Stimulated activated naive CD8-positive, alpha-beta T cell treated with anti-CD3 and anti-CD28 coated beads, Interleukin-15, amount 100 ng/mL, for 72 hours (primary cell): ENCODE results near the gene CRADD.

ENCODE experiments used
- ATAC-seq: fragments of 150-1000 bp; cut with Tn5 transposase; 2 replicates; pipeline ENCODE4 v1.10.0; 2021; ENCODE audit warnings: mild to moderate bottlenecking, moderate library complexity
- DNase-seq, 2 donors: peaks; one replicate each; pipeline ENCODE4 v3.0.0; 2021 to 2022
- H3K27ac Mint-ChIP-seq, 2 donors: one replicate each; pipeline ENCODE4 v1.8.0; 2022; ENCODE audit warnings: mild to moderate bottlenecking in 2 of 2, mixed read lengths in 2 of 2, moderate library complexity in 2 of 2
- H3K27me3 Mint-ChIP-seq: one replicate; pipeline ENCODE4 v1.8.0; 2022; ENCODE audit warnings: mixed read lengths
- H3K4me1 Mint-ChIP-seq: one replicate; pipeline ENCODE4 v1.8.0; 2022; ENCODE audit warnings: mild to moderate bottlenecking, mixed read lengths
- H3K4me3 Mint-ChIP-seq, 2 donors: one replicate each; pipeline ENCODE4 v1.8.0; 2022; ENCODE audit warnings: mild to moderate bottlenecking in 2 of 2, mixed read lengths in 2 of 2, moderate library complexity in 1 of 2
- H3K9me3 Mint-ChIP-seq, 2 donors: one replicate each; pipeline ENCODE4 v1.8.0; 2022; ENCODE audit warnings: mixed read lengths in 2 of 2

The CRADD gene

DNA sequence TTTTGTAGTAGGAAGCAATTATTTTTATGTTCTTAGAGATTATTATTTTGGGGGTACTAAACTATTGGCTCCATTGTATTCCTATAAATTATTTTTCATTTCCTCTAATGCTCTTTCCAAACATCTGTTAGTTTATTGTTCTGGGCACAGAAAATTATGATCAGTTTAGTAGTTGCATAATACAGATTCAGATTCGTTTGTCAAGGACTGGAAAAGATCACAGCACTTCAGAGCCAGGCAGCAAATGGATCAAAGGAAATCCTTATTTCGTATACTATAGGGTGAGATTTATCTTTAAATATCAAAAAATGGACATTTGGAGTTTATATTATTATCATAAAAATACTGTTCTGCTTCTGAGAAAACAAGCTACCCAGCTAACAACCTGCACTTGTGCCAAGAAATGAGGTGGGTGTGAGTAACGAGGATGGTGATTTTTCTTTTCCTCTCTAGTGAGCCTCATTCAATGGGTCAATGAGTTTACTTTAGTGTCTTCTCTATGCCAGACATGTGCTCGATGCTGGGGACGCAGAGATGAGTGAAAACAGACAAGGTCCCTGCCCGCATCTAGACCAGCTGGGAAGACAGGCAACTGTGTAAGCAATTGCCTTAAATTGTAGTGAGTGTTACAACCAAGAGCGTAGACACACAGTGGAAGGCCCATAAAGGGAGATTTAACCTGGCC lies 262.6 kb downstream of the CRADD start:
- Mint-ChIP-seq H3K4me3 (no peak overlapping the region), H3K27me3 (no peaks in the 10 kb centered on the region), H3K4me1 (no peaks in the 10 kb centered on the region), H3K27ac (no peak overlapping the region), H3K9me3 (peaks cover 22 to 33% of the 10 kb centered on the region in 2 donors)
- ATAC-seq (no peak), DNase-seq (no peak)

DNA sequence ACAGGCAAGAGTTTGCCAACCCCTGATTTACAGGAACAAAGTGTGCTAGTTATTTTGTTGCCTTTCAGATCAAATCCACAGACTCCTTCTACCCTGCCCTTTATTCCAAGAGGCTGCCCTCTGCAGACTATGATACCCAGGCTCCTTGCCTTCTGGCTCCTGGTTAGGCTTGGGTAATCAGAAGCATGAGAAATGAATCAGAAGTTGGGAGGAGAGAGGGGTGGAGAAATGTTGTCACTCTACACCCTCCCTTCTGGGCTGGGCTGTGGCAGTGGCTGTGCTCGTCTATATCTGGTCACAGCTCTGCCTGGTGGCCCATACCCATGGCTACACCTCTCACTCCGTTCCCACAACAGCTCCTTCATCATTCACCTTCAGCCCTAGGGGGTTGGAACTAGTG lies 266.6 kb downstream of the CRADD start:
- Mint-ChIP-seq H3K27me3 (peaks cover 8% of the 10 kb centered on the region), H3K27ac (no peak overlapping the region), H3K9me3 (peaks cover 11 to 12% of the 10 kb centered on the region in 2 donors), H3K4me3 (no peak overlapping the region), H3K4me1 (no peaks in the 10 kb centered on the region)
- ATAC-seq = no peak
- no peak for DNase-seq

DNA sequence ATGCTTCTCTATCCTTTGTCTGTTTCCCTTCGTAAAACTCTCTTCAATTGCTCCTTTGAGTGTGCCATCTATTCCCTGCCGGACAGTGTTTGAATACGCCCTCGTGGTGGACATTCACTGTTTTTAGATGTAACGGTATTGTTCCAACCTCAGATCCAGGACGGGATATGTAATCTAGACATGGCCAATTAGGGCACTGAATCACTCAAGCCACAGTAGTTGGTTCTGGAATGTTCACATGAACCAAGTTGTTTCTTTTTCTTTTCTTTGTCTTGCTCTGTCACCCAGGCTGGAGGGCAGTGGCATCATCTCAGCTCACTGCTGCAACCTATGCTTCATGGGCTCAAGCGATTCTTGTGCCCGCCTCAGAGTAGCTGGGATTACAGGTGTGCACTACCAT lies 267.0 kb downstream of the CRADD start:
- H3K9me3 Mint-ChIP-seq = peaks cover 11 to 16% of the 10 kb centered on the region in 2 donors
- DNase-seq (no peak), ATAC-seq (no peak)
- H3K4me1 Mint-ChIP-seq = no peaks in the 10 kb centered on the region
- H3K4me3 Mint-ChIP-seq = no peak overlapping the region
- peaks cover 8% of the 10 kb centered on the region for H3K27me3 Mint-ChIP-seq
- H3K27ac Mint-ChIP-seq = no peak overlapping the region
